SU-DHL-6 (cell line): Measurements from ENCODE around the gene MAGED1.

Experiments used
- H2AFZ ChIP-seq: fragments of 200-600 bp; sonication (generic); 2 replicates; pipeline ENCODE4 v1.6.1; 2014; ENCODE audit warnings: low read depth, mild to moderate bottlenecking, moderate library complexity, mixed read lengths, antibody characterized with exemption, low read length; ENCODE audit not compliant: severe bottlenecking
- H3F3A ChIP-seq: fragments of 200-600 bp; shearing (Covaris generic); 2 replicates; pipeline ENCODE4 v1.6.0; 2016; ENCODE audit warnings: antibody characterized with exemption, mild to moderate bottlenecking; ENCODE audit not compliant: insufficient read depth
- H3K27ac ChIP-seq: fragments of 200-600 bp; sonication (generic); 2 replicates; pipeline ENCODE4 v1.5.1; 2016; ENCODE audit warnings: low read depth, mild to moderate bottlenecking, low read length, moderate library complexity, mixed read lengths
- H3K27me3 ChIP-seq: fragments of 200-600 bp; sonication (generic), shearing (Covaris generic); 2 replicates; pipeline ENCODE4 v1.6.0; 2014; ENCODE audit warnings: mild to moderate bottlenecking, low read length
- H3K36me3 ChIP-seq: fragments of 200-600 bp; sonication (generic); 2 replicates; pipeline ENCODE4 v1.6.1; 2014; ENCODE audit warnings: mild to moderate bottlenecking, low read length, mixed read lengths
- H3K4me2 ChIP-seq: fragments of 300-600, 200-600 bp; shearing (Covaris generic), sonication (generic); 2 replicates; pipeline ENCODE4 v1.6.0; 2014; ENCODE audit warnings: low read length, low read depth, mild to moderate bottlenecking; ENCODE audit not compliant: poor library complexity, severe bottlenecking
- H3K4me3 ChIP-seq: fragments of 200-600 bp; sonication (generic); 2 replicates; pipeline ENCODE4 v1.5.1; 2014; ENCODE audit warnings: antibody characterized with exemption, low read length, mild to moderate bottlenecking, mixed read lengths; ENCODE audit not compliant: insufficient read depth, poor library complexity, severe bottlenecking
- H3K79me2 ChIP-seq: fragments of 200-600 bp; sonication (generic); 2 replicates; pipeline ENCODE4 v1.6.1; 2014; ENCODE audit warnings: mild to moderate bottlenecking, low read length, moderate library complexity; ENCODE audit not compliant: insufficient read depth
- H3K9ac ChIP-seq: fragments of 200-600 bp; sonication (generic); 2 replicates; pipeline ENCODE4 v1.7.0; 2014; ENCODE audit warnings: mild to moderate bottlenecking, low read length
- H3K9me2 ChIP-seq: fragments of 200-600 bp; sonication (generic); replicated peaks from 2 replicates; pipeline ENCODE4 v1.6.1; 2014; ENCODE audit warnings: low read length; ENCODE audit not compliant: insufficient read depth
- H3K9me3 ChIP-seq: fragments of 200-600 bp; sonication (generic); 2 replicates; pipeline ENCODE4 v1.6.1; 2014; ENCODE audit warnings: low read length, mixed read lengths; ENCODE audit not compliant: insufficient read depth
- H4K20me1 ChIP-seq: fragments of 200-600 bp; sonication (generic); 2 replicates; pipeline ENCODE4 v1.6.1; 2014; ENCODE audit warnings: low read depth, mild to moderate bottlenecking, antibody characterized with exemption, low read length, moderate library complexity, mixed read lengths
- CTCF ChIP-seq: fragments of 200-600 bp; sonication (generic); IDR thresholded peaks from one replicate; pipeline ENCODE4 v1.5.1; 2017; ENCODE audit warnings: antibody characterized with exemption, mild to moderate bottlenecking, low read length, moderate library complexity; ENCODE audit not compliant: insufficient read depth, poor library complexity, severe bottlenecking
- EZH2phosphoT487 ChIP-seq: fragments of 200-600 bp; sonication (generic), shearing (Covaris generic); conservative IDR thresholded peaks from 2 replicates; pipeline ENCODE4 v1.6.1; 2018; ENCODE audit warnings: mild to moderate bottlenecking, antibody characterized with exemption, low read length, moderate library complexity, mixed read lengths

MAGED1 gene

GRCh38 chrX:51931566-51932150 lies 38.2 kb downstream of the MAGED1 start:
- H4K20me1 ChIP-seq = no peaks in the 10 kb centered on the region
- H3K79me2 ChIP-seq = no peaks in the 10 kb centered on the region
- H3F3A ChIP-seq = no peaks in the 10 kb centered on the region
- no peaks in the 10 kb centered on the region for H3K9me3 ChIP-seq
- no peaks in the 10 kb centered on the region for H3K36me3 ChIP-seq
- no peak overlapping the region for H3K9ac ChIP-seq
- TF ChIP-seq EZH2phosphoT487 (no peak), CTCF (no peak)
- H3K27me3 ChIP-seq = no peaks in the 10 kb centered on the region
- H3K9me2 ChIP-seq = no peaks in the 10 kb centered on the region
- H3K4me3 ChIP-seq = no peak overlapping the region
- H3K4me2 ChIP-seq = no peak overlapping the region
- no peak overlapping the region for H2AFZ ChIP-seq
- H3K27ac ChIP-seq = no peak overlapping the region
